GM19043 (cell line): Measurements from ENCODE around the gene PMFBP1.
"Not testable (repeated sequence)": the region's sequence is repeated elsewhere in the genome, so short reads cannot be mapped to it uniquely, and the experiment has no call there.

Source experiments
- ATAC-seq: cut with Tn5 transposase; IDR thresholded peaks from one replicate; pipeline ENCODE4 v1.9.1; 2021; ENCODE audit warnings: low read depth; ENCODE audit not compliant: unreplicated experiment

Gene PMFBP1

GRCh38 chr16:72110662-72111615, 61.0 kb downstream of the PMFBP1 start:
- no peak for ATAC-seq

- ATAC-seq: no peak
Observed at GRCh38 chr16:72109966-72110530, 61.9 kb downstream of the PMFBP1 start.

GRCh38 chr16:72109300-72109699, 62.7 kb downstream of the PMFBP1 start:
- ATAC-seq: no peak

GRCh38 chr16:72108353-72109102, 63.4 kb downstream of the PMFBP1 start:
- no peak for ATAC-seq

- ATAC-seq: no peak
Observed at GRCh38 chr16:72107371-72107770, 64.6 kb downstream of the PMFBP1 start.

GRCh38 chr16:72105978-72106377, 66.0 kb downstream of the PMFBP1 start:
- no peak for ATAC-seq

GRCh38 chr16:72104905-72105304, 67.0 kb downstream of the PMFBP1 start:
- no peak for ATAC-seq

GRCh38 chr16:72101195-72101594, 70.8 kb downstream of the PMFBP1 start:
- ATAC-seq: no peak

GRCh38 chr16:72099377-72099818, 72.6 kb downstream of the PMFBP1 start:
- ATAC-seq: peak; percentile 85

GRCh38 chr16:72098936-72099335, 73.0 kb downstream of the PMFBP1 start:
- no peak for ATAC-seq

GRCh38 chr16:72094266-72094610, 77.7 kb downstream of the PMFBP1 start:
- no peak for ATAC-seq

GRCh38 chr16:72093448-72094265, 78.3 kb downstream of the PMFBP1 start, which contains the start of the genes DHX38 and TXNL4B:
Gene DHX38 (plus strand): TSS chr16:72093847. CDS start chr16:72096158, 2,311 bp downstream.
Gene TXNL4B (minus strand): TSS chr16:72093620. CDS start chr16:72090749, 2,871 bp downstream.
- peak; percentile 98 for ATAC-seq

GRCh38 chr16:72092832-72093447, 79.0 kb downstream of the PMFBP1 start:
- no peak for ATAC-seq

GRCh38 chr16:72091217-72091616, 80.7 kb downstream of the PMFBP1 start:
- no peak for ATAC-seq

GRCh38 chr16:72085002-72085401, 87.0 kb downstream of the PMFBP1 start:
- ATAC-seq: no peak

GRCh38 chr16:72084445-72084844, 87.5 kb downstream of the PMFBP1 start:
- no peak for ATAC-seq

- no peak for ATAC-seq
Observed at GRCh38 chr16:72083778-72084404, 88.1 kb downstream of the PMFBP1 start.

- ATAC-seq: not testable (repeated sequence)
Observed at GRCh38 chr16:72076991-72077706, 94.8 kb downstream of the PMFBP1 start.

- ATAC-seq: not testable (repeated sequence)
Observed at GRCh38 chr16:72075067-72075466, 96.9 kb downstream of the PMFBP1 start.
